Lung (tissue), 12 donors: ENCODE measurements around the gene TAS2R41. TPM values are rescaled to one million over a fixed set of nuclear protein-coding genes. Genes with fewer than 3 reads are reported as not detected.

ENCODE experiments used
- ATAC-seq: fragments of 200-7000 bp; cut with Tn5 transposase; one replicate; pipeline ENCODE4 v1.9.1; 2020; ENCODE audit warnings: moderate number of reproducible peaks; ENCODE audit not compliant: insufficient read depth, low FRiP score
- DNase-seq, 3 donors: peaks; one replicate each; pipeline ENCODE4 v3.0.0-alpha.2; 2013 to 2017
- H3K27ac ChIP-seq, 2 donors: one replicate each; pipeline ENCODE4 v1.5.1; 2013; ENCODE audit warnings: mild to moderate bottlenecking in 2 of 2, moderate library complexity in 2 of 2, control low read depth in 1 of 2, inconsistent platforms in 1 of 2, low read depth in 1 of 2, low read length in 1 of 2
- H3K27me3 ChIP-seq, 3 donors: one replicate each; pipeline ENCODE4 v1.5.1; 2013; ENCODE audit warnings: low read length in 2 of 3; ENCODE audit not compliant: control insufficient read depth in 3 of 3, insufficient read depth in 3 of 3
- H3K36me3 ChIP-seq, 4 donors: one replicate each; pipeline ENCODE4 v1.5.1; 2013; ENCODE audit warnings: low read length in 4 of 4, mild to moderate bottlenecking in 1 of 4, moderate library complexity in 1 of 4; ENCODE audit not compliant: control insufficient read depth in 4 of 4, insufficient read depth in 4 of 4
- H3K4me1 ChIP-seq, 5 donors: one replicate each; pipeline ENCODE4 v1.5.1; 2013; ENCODE audit warnings: low read length in 5 of 5, mild to moderate bottlenecking in 2 of 5, moderate library complexity in 1 of 5; ENCODE audit not compliant: control insufficient read depth in 5 of 5, insufficient read depth in 5 of 5
- H3K4me3 ChIP-seq: one replicate; pipeline ENCODE4 v1.5.1; 2013; ENCODE audit warnings: mild to moderate bottlenecking, control low read depth, moderate library complexity
- H3K9ac ChIP-seq, 2 donors: one replicate each; pipeline ENCODE4 v1.5.1; 2013; ENCODE audit warnings: low read length in 2 of 2, control low read depth in 1 of 2; ENCODE audit not compliant: insufficient read depth in 1 of 2
- H3K9me3 ChIP-seq, 4 donors: one replicate each; pipeline ENCODE4 v1.5.1; 2013; ENCODE audit warnings: low read length in 3 of 4, mild to moderate bottlenecking in 1 of 4, moderate library complexity in 1 of 4; ENCODE audit not compliant: control insufficient read depth in 4 of 4, insufficient read depth in 3 of 4
- WGBS, 2 donors: extraction: QIAGEN DNeasy Blood & Tissue Kit; methylation state at CpG; one replicate each; pipeline ENCODE4 v1.1.7; 2013; 5-methylcytosine and 5-hydroxymethylcytosine counted together
- polyA plus RNA-seq, 2 donors: library from polyadenylated mRNA; stranded (reverse); fragments of 200-250 nt; gene quantifications; one replicate each; pipeline ENCODE4 v1.2.1, GENCODE V29; 2013
- total RNA-seq, 2 donors: library from RNA; depleted of rRNA in 1 of 2; stranded (reverse); fragments of >200 nt in 1 of 2; gene quantifications; one replicate each; pipeline ENCODE4 v1.2.1, GENCODE V29; 2014 to 2021
- TF ChIP-seq, protein P1 (sequence below): IDR thresholded peaks from 2 replicates; pipeline ENCODE4 v1.5.1; 2012; ENCODE audit warnings: mild to moderate bottlenecking; ENCODE audit errors: control extremely low read depth, extremely low read depth
- donor health status: control.
- donor health status: control.
- donor health status: Bipolar disorder and iron deficiency.
- donor health status: healthy.
- donor health status: DM: yes; HTN: yes; CAD: no.

The TAS2R41 gene
- total and polyA plus RNA-seq, 4 donors, result 0.77 TPM; not detected in 3

DNA sequence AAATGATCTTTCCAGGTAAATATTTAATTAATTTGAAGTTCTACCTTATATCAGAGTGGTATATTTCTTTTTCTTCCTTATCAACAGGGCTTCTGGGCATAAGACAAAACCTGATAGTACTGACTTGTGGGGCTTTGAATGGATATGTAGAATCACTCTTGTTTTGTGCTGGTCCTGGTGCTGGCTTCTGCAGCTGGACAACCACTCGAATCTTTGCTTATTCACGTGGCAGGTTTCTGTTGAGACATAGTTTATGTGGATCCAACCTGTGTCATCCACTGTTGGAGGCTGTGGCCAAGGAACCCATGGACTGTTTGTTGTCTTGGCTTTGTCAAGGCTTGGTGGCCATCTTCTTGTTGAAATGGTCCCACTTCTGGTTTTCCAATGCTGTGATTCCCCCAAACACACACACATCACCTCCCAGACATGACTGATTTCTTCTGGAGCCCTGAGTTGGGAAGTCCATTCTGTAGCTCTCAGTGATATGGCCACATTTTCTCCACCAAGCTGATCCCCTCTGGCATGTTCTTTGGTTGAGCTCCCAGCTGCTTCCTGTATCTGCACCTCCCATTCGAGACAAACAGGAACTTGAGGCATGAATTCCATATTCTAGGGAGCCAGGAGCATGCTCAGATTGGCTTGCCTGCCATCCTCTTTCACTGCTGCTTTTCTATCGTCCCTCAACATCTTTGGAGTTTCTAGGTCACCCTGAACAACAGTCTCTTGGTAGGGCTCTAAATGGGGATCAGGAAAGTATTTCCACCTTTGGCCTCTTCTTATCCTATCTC lies 19.5 kb downstream of the TAS2R41 start:
- 72 to 73% methylated on average over 4 of the region's 4 CpGs for WGBS, 2 donors
- no peak for ATAC-seq
- H3K36me3 ChIP-seq, result no peaks in the 10 kb centered on the region

DNA sequence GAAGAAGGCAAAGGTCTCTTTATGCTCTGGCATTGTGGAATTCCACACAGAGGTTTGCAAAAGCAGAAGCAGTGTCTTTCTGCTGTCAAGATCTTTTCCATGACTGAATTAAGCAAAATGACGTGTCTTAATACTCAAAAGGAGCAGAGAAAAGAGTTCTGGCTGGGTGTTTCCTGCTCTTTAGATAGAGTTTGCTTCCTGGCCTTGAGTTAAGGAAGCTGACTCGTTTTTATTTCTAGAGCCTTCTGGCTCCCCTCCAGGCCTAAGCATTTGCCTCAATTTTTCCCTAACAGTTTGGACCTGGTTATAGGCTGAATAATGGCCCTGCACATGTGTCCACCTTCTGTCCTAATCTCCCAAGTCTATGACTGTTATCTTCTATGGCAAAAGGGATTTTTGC lies 21.6 kb downstream of the TAS2R41 start:
- no peak overlapping the region for H3K4me3 ChIP-seq
- TF ChIP-seq, protein P1, sequence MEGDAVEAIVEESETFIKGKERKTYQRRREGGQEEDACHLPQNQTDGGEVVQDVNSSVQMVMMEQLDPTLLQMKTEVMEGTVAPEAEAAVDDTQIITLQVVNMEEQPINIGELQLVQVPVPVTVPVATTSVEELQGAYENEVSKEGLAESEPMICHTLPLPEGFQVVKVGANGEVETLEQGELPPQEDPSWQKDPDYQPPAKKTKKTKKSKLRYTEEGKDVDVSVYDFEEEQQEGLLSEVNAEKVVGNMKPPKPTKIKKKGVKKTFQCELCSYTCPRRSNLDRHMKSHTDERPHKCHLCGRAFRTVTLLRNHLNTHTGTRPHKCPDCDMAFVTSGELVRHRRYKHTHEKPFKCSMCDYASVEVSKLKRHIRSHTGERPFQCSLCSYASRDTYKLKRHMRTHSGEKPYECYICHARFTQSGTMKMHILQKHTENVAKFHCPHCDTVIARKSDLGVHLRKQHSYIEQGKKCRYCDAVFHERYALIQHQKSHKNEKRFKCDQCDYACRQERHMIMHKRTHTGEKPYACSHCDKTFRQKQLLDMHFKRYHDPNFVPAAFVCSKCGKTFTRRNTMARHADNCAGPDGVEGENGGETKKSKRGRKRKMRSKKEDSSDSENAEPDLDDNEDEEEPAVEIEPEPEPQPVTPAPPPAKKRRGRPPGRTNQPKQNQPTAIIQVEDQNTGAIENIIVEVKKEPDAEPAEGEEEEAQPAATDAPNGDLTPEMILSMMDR, result no peak
- H3K27me3 ChIP-seq, result no peaks in the 10 kb centered on the region
- no peak overlapping the region for H3K9ac ChIP-seq
- H3K4me1 ChIP-seq, result peaks cover 0 to 11% (median 0%) of the 10 kb centered on the region in 5 donors
- DNase-seq (peak in 2 of 3 donors; percentile 76 to 82), ATAC-seq (no peak)
- no peaks in the 10 kb centered on the region for H3K36me3 ChIP-seq
- WGBS, 2 donors, result 7 to 8% methylated on average over 2 of the region's 2 CpGs
- peaks cover 0 to 4% (median 0%) of the 10 kb centered on the region in 4 donors for H3K9me3 ChIP-seq
- peak overlapping the region in 1 of 2 donors; percentile 67 for H3K27ac ChIP-seq

More for the DNA sequence above, 19.5 kb downstream of the TAS2R41 start:
- Histone ChIP-seq H3K27ac (no peak overlapping the region), H3K9ac (no peak overlapping the region), H3K27me3 (no peaks in the 10 kb centered on the region), H3K4me3 (no peak overlapping the region), H3K9me3 (peaks cover 0 to 4% (median 0%) of the 10 kb centered on the region in 4 donors), H3K4me1 (peaks cover 0 to 11% (median 0%) of the 10 kb centered on the region in 5 donors)
- no peak for DNase-seq
- TF ChIP-seq, protein P1, result no peak

DNA sequence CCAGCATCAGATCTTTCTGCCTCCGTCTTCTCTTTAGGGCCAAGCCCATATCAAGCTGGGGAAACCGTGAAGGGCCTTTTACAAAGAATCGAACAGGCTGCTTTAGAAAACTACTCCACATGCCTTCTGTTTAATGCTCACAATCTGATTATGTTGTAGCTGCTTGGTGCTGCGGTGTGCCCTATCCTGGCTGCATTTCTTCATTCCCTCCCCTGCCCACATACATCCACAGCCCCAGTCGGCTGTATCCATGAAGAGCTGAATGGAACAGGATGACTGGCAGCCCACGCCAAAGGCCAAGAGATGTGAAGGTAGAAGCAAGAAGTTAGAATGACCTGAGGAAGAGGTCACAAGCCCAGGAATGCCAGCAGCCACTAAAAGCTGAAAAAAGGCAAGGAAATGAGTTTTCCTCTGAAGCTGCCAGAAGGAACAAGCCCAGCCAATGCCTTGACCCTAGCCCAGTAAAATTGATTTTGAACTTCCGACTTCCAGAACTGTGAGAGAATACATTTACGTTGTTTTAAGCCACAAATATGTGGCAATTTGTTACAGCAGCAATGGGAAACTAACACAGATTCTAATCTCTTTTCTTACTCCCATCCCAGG lies 22.2 kb downstream of the TAS2R41 start:
- H3K4me1 ChIP-seq, result peaks cover 0 to 11% (median 0%) of the 10 kb centered on the region in 5 donors
- no peaks in the 10 kb centered on the region for H3K27me3 ChIP-seq
- H3K9me3 ChIP-seq, result peaks cover 0 to 4% (median 0%) of the 10 kb centered on the region in 4 donors
- H3K4me3 ChIP-seq, result no peak overlapping the region
- TF ChIP-seq, protein P1, result no peak
- WGBS, 2 donors, result 70% methylated on average over 8 of the region's 8 CpGs
- H3K9ac ChIP-seq, result no peak overlapping the region
- DNase-seq (peak in 1 of 3 donors; percentile 50), ATAC-seq (no peak)
- no peaks in the 10 kb centered on the region for H3K36me3 ChIP-seq
- H3K27ac ChIP-seq, result peak overlapping the region; percentile 50 to 67
